ENCODE data around the gene IL23A. TPM values are rescaled to one million over a fixed set of nuclear protein-coding genes. Genes with fewer than 3 reads are reported as not detected.
"Not testable (repeated sequence)": the region's sequence is repeated elsewhere in the genome, so short reads cannot be mapped to it uniquely, and the experiment has no call there.

Gene IL23A
- total and polyA plus RNA-seq, 3 experiments from 2014 or later, result 26.4 to 29.6 (median 26.9) TPM

GRCh38 chr12:56335527-56335926 lies 3.2 kb upstream of the IL23A start:
- H3K27me3 Mint-ChIP-seq; H3K27me3 ChIP-seq (ENCODE audit: insufficient read depth, low read length, poor library complexity, severe bottlenecking); H3K36me3 ChIP-seq (ENCODE audit: insufficient read depth, low read length); H3K4me3 ChIP-seq (ENCODE audit: low read length); H3K9me3 ChIP-seq (ENCODE audit: low read length); H3K9me3 Mint-ChIP-seq; DNase-seq; POLR2A ChIA-PET: not testable (repeated sequence)
- CTCF ChIA-PET, result interaction anchor here (0.7 to 8.1 kb wide), 5 partner anchors 24 to 129 kb away, joined by 3 to 49 read pairs (median 4); partner anchors contain the start of gene STAT2
- Mint-ChIP-seq H3K4me3 (peak overlapping the region in 2 of 7 donors; percentile 9 to 23), H3K36me3 (peaks cover 0 to 24% (median 0%) of the 10 kb centered on the region in 3 donors), H3K4me1 (peaks cover 43 to 70% (median 66%) of the 10 kb centered on the region in 3 donors), H3K27ac (peak overlapping the region in 3 of 8 donors; percentile 100)
- Histone ChIP-seq H3K4me1 (ENCODE audit: insufficient read depth, low read length) (peaks cover 46% of the 10 kb centered on the region), H3K27ac (ENCODE audit: low read depth, low read length) (peak overlapping the region; percentile 57)

GRCh38 chr12:56336361-56337167 lies 2.1 kb upstream of the IL23A start:
- peaks cover 51% of the 10 kb centered on the region for H3K4me1 ChIP-seq (ENCODE audit: insufficient read depth, low read length)
- CTCF ChIA-PET, result interaction anchor here (0.6 to 8.1 kb wide), 5 partner anchors 23 to 1050 kb away, joined by 3 to 49 read pairs (median 4); partner anchors contain the start of gene STAT2

GRCh38 chr12:56337753-56338251 lies 882 bp upstream of the IL23A start:
- Mint-ChIP-seq H3K4me3 (peak overlapping the region in 6 of 7 donors; percentile 40 to 94 (median 90)), H3K4me1 (peaks cover 39 to 68% (median 58%) of the 10 kb centered on the region in 3 donors), H3K27me3 (peaks cover 0 to 5% of the 10 kb centered on the region in 2 donors), H3K9me3 (peaks cover 0 to 5% (median 0%) of the 10 kb centered on the region in 5 donors), H3K27ac (peak overlapping the region; percentile 90 to 100 (median 98)), H3K36me3 (peaks cover 0 to 34% (median under 1%) of the 10 kb centered on the region in 3 donors)
- H3K4me1 ChIP-seq (ENCODE audit: insufficient read depth, low read length), result peaks cover 46% of the 10 kb centered on the region
- no peaks in the 10 kb centered on the region for H3K9me3 ChIP-seq (ENCODE audit: low read length)
- no peaks in the 10 kb centered on the region for H3K27me3 ChIP-seq (ENCODE audit: insufficient read depth, low read length, poor library complexity, severe bottlenecking)
- peak overlapping the region; percentile 22 for H3K4me3 ChIP-seq (ENCODE audit: low read length)
- ChIA-PET POLR2A (interaction anchor here (1.2 to 3.1 kb wide), 5 partner anchors 22 to 1445 kb away, joined by 3 to 49 read pairs (median 6); partner anchors contain the start of genes CNPY2, ESYT1, STAT2 and ZC3H10), CTCF (interaction anchor here (0.7 to 8.1 kb wide), 5 partner anchors 12 to 220 kb away, joined by 3 to 49 read pairs (median 4); partner anchors contain the start of genes COQ10A, STAT2 and ZC3H10)
- H3K36me3 ChIP-seq (ENCODE audit: insufficient read depth, low read length), result peaks cover 6% of the 10 kb centered on the region
- peak overlapping the region; percentile 43 for H3K27ac ChIP-seq (ENCODE audit: low read depth, low read length)
- no peak for DNase-seq

More at GRCh38 chr12:56336361-56337167, 2.1 kb upstream of the IL23A start:
- POLR2A ChIA-PET, result interaction anchor here (0.6 to 3.1 kb wide), 3 partner anchors 23 to 209 kb away, joined by 3 to 49 read pairs (median 3); partner anchors contain the start of genes ESYT1 and STAT2
- no peak overlapping the region for H3K4me3 ChIP-seq (ENCODE audit: low read length)
- H3K36me3 Mint-ChIP-seq, result peaks cover 0 to 25% (median 0%) of the 10 kb centered on the region in 3 donors
- H3K4me3 Mint-ChIP-seq, result peak overlapping the region in 4 of 7 donors; percentile 8 to 25 (median 20)
- no peak for DNase-seq
- no peaks in the 10 kb centered on the region for H3K27me3 ChIP-seq (ENCODE audit: insufficient read depth, low read length, poor library complexity, severe bottlenecking)
- H3K27ac ChIP-seq (ENCODE audit: low read depth, low read length), result peak overlapping the region; percentile 57
- H3K9me3 Mint-ChIP-seq, result peaks cover 0 to 5% (median 0%) of the 10 kb centered on the region in 5 donors
- no peaks in the 10 kb centered on the region for H3K9me3 ChIP-seq (ENCODE audit: low read length)
- peak overlapping the region; percentile 11 to 99 (median 84) for H3K27ac Mint-ChIP-seq
- peaks cover 0 to 5% of the 10 kb centered on the region in 2 donors for H3K27me3 Mint-ChIP-seq
- H3K4me1 Mint-ChIP-seq, result peaks cover 43 to 72% (median 62%) of the 10 kb centered on the region in 3 donors
- peaks cover 5% of the 10 kb centered on the region for H3K36me3 ChIP-seq (ENCODE audit: insufficient read depth, low read length)

- H3K4me1 Mint-ChIP-seq, result peaks cover 27 to 55% (median 45%) of the 10 kb centered on the region in 3 donors
Measured at GRCh38 chr12:56339158-56339422, 406 bp downstream of the IL23A start.

GRCh38 chr12:56341616-56342015 lies 2.9 kb downstream of the IL23A start:
- no peak overlapping the region for H3K27ac ChIP-seq (ENCODE audit: low read depth, low read length)
- H3K36me3 ChIP-seq (ENCODE audit: insufficient read depth, low read length), result peaks cover 24% of the 10 kb centered on the region
- no peaks in the 10 kb centered on the region for H3K9me3 ChIP-seq (ENCODE audit: low read length)
- H3K36me3 Mint-ChIP-seq, result peaks cover 0 to 55% (median 13%) of the 10 kb centered on the region in 3 donors
- no peak overlapping the region for H3K4me3 Mint-ChIP-seq
- H3K4me1 ChIP-seq (ENCODE audit: insufficient read depth, low read length), result peaks cover 31% of the 10 kb centered on the region
- no peaks in the 10 kb centered on the region for H3K9me3 Mint-ChIP-seq
- peaks cover 25 to 43% (median 36%) of the 10 kb centered on the region in 3 donors for H3K4me1 Mint-ChIP-seq
- no peak overlapping the region for H3K4me3 ChIP-seq (ENCODE audit: low read length)
- no peak for DNase-seq
- H3K27me3 ChIP-seq (ENCODE audit: insufficient read depth, low read length, poor library complexity, severe bottlenecking), result no peaks in the 10 kb centered on the region
- no peaks in the 10 kb centered on the region for H3K27me3 Mint-ChIP-seq
- peak overlapping the region; percentile 12 to 74 (median 42) for H3K27ac Mint-ChIP-seq
- CTCF ChIA-PET, result interaction anchor here (1.1 to 1.9 kb wide), 3 partner anchors 18 to 152 kb away, joined by 3 to 6 read pairs (median 5); partner anchors contain the start of genes SMARCC2 and STAT2
- POLR2A ChIA-PET, result interaction anchor here (0.8 kb wide), 1 partner anchor 33 kb away, joined by 7 read pairs; no protein-coding TSS in a partner anchor

More at GRCh38 chr12:56339158-56339422, 406 bp downstream of the IL23A start:
- H3K36me3 ChIP-seq (ENCODE audit: insufficient read depth, low read length), result peaks cover 17% of the 10 kb centered on the region
- POLR2A ChIA-PET, result interaction anchor here (0.8 to 3.1 kb wide), 8 partner anchors 21 to 221 kb away, joined by 3 to 49 read pairs (median 5); partner anchors contain the start of genes CNPY2, CS, ESYT1 and RNF41
- peaks cover 0 to 38% (median 8%) of the 10 kb centered on the region in 3 donors for H3K36me3 Mint-ChIP-seq
- H3K27ac ChIP-seq (ENCODE audit: low read depth, low read length), result peak overlapping the region; percentile 43
- H3K27me3 ChIP-seq (ENCODE audit: insufficient read depth, low read length, poor library complexity, severe bottlenecking), result no peaks in the 10 kb centered on the region
- H3K9me3 ChIP-seq (ENCODE audit: low read length), result no peaks in the 10 kb centered on the region
- peaks cover 0 to under 1% of the 10 kb centered on the region in 2 donors for H3K27me3 Mint-ChIP-seq
- CTCF ChIA-PET, result interaction anchor here (0.7 to 8.1 kb wide), 5 partner anchors 11 to 125 kb away, joined by 3 to 49 read pairs (median 4); partner anchors contain the start of genes CNPY2 and STAT2
- peak overlapping the region; percentile 82 to 94 (median 91) for H3K4me3 Mint-ChIP-seq
- H3K27ac Mint-ChIP-seq, result peak overlapping the region; percentile 90 to 100 (median 98)
- H3K4me3 ChIP-seq (ENCODE audit: low read length), result peak overlapping the region; percentile 63
- H3K4me1 ChIP-seq (ENCODE audit: insufficient read depth, low read length), result peaks cover 38% of the 10 kb centered on the region
- DNase-seq, result no peak
- H3K9me3 Mint-ChIP-seq, result no peaks in the 10 kb centered on the region

- peak overlapping the region in 3 of 8 donors; percentile 37 to 80 (median 60) for H3K27ac Mint-ChIP-seq
- H3K36me3 ChIP-seq (ENCODE audit: insufficient read depth, low read length), result peaks cover 24% of the 10 kb centered on the region
Measured at GRCh38 chr12:56342290-56342689, 3.6 kb downstream of the IL23A start.

GRCh38 chr12:56346675-56347074 lies 8.0 kb downstream of the IL23A start:
- POLR2A ChIA-PET, result no interaction called here

More at GRCh38 chr12:56342290-56342689, 3.6 kb downstream of the IL23A start:
- H3K4me3 ChIP-seq (ENCODE audit: low read length); H3K9me3 ChIP-seq (ENCODE audit: low read length); H3K27ac ChIP-seq (ENCODE audit: low read depth, low read length); DNase-seq; H3K9me3 Mint-ChIP-seq; H3K27me3 ChIP-seq (ENCODE audit: insufficient read depth, low read length, poor library complexity, severe bottlenecking); H3K4me3 Mint-ChIP-seq; H3K27me3 Mint-ChIP-seq: not testable (repeated sequence)
- peaks cover 31% of the 10 kb centered on the region for H3K4me1 ChIP-seq (ENCODE audit: insufficient read depth, low read length)
- ChIA-PET POLR2A (interaction anchor here (0.8 kb wide), 1 partner anchor 34 kb away, joined by 7 read pairs; no protein-coding TSS in a partner anchor), CTCF (interaction anchor here (0.6 kb wide), 1 partner anchor 21 kb away, joined by 3 read pairs; no protein-coding TSS in a partner anchor)
- peaks cover 0 to 62% (median 13%) of the 10 kb centered on the region in 3 donors for H3K36me3 Mint-ChIP-seq
- peaks cover 24 to 38% (median 33%) of the 10 kb centered on the region in 3 donors for H3K4me1 Mint-ChIP-seq

More at GRCh38 chr12:56346675-56347074, 8.0 kb downstream of the IL23A start:
- Histone ChIP-seq H3K27me3 (ENCODE audit: insufficient read depth, low read length, poor library complexity, severe bottlenecking) (no peaks in the 10 kb centered on the region), H3K4me1 (ENCODE audit: insufficient read depth, low read length) (no peaks in the 10 kb centered on the region), H3K36me3 (ENCODE audit: insufficient read depth, low read length) (peaks cover 49% of the 10 kb centered on the region), H3K9me3 (ENCODE audit: low read length) (no peaks in the 10 kb centered on the region), H3K27ac (ENCODE audit: low read depth, low read length) (no peak overlapping the region), H3K4me3 (ENCODE audit: low read length) (no peak overlapping the region)
- CTCF ChIA-PET, result interaction anchor here (1.0 to 1.8 kb wide), 2 partner anchors 12 to 118 kb away, joined by 3 to 6 read pairs; no protein-coding TSS in a partner anchor
- H3K27ac Mint-ChIP-seq, result peak overlapping the region in 6 of 8 donors; percentile 14 to 87 (median 48)
- no peak overlapping the region for H3K4me3 Mint-ChIP-seq
- DNase-seq, result peak in 1 of 5 donors; percentile 50
- H3K9me3 Mint-ChIP-seq, result no peaks in the 10 kb centered on the region
- H3K4me1 Mint-ChIP-seq, result peaks cover 0 to 3% (median 0%) of the 10 kb centered on the region in 3 donors
- H3K36me3 Mint-ChIP-seq, result peaks cover 0 to 87% (median 28%) of the 10 kb centered on the region in 3 donors
- H3K27me3 Mint-ChIP-seq, result no peaks in the 10 kb centered on the region

Measured in CD8-positive, alpha-beta memory T cell (primary cell).